Activated T-cell treated with anti-CD3 and anti-CD28 coated beads, Interleukin-2, amount 50 U/mL, for 24 hours (primary cell): ENCODE measurements around the gene CDIP1.
A peak's percentile ranks its signal among the peaks of the same experiment; 100 is the strongest.
"Not testable (repeated sequence)": the region's sequence is repeated elsewhere in the genome, so short reads cannot be mapped to it uniquely, and the experiment has no call there.

Experiments used
- DNase-seq: peaks from one replicate; pipeline ENCODE4 v3.0.0-alpha.2; 2020
- H3K27ac Mint-ChIP-seq: 2 replicates; pipeline ENCODE4 v1.8.0; 2020; ENCODE audit warnings: mild to moderate bottlenecking, mixed read lengths
- H3K27me3 Mint-ChIP-seq: 2 replicates; pipeline ENCODE4 v1.8.0; 2020; ENCODE audit warnings: mixed read lengths
- H3K36me3 Mint-ChIP-seq: 2 replicates; pipeline ENCODE4 v1.8.0; 2020; ENCODE audit warnings: low read depth, mixed read lengths
- H3K4me1 Mint-ChIP-seq: 2 replicates; pipeline ENCODE4 v1.8.0; 2020; ENCODE audit warnings: low read depth, mixed read lengths
- H3K4me3 Mint-ChIP-seq: 2 replicates; pipeline ENCODE4 v1.8.0; 2020; ENCODE audit warnings: mild to moderate bottlenecking, moderate library complexity, mixed read lengths
- H3K9me3 Mint-ChIP-seq: 2 replicates; pipeline ENCODE4 v1.8.0; 2020; ENCODE audit warnings: mixed read lengths

The CDIP1 gene

DNA sequence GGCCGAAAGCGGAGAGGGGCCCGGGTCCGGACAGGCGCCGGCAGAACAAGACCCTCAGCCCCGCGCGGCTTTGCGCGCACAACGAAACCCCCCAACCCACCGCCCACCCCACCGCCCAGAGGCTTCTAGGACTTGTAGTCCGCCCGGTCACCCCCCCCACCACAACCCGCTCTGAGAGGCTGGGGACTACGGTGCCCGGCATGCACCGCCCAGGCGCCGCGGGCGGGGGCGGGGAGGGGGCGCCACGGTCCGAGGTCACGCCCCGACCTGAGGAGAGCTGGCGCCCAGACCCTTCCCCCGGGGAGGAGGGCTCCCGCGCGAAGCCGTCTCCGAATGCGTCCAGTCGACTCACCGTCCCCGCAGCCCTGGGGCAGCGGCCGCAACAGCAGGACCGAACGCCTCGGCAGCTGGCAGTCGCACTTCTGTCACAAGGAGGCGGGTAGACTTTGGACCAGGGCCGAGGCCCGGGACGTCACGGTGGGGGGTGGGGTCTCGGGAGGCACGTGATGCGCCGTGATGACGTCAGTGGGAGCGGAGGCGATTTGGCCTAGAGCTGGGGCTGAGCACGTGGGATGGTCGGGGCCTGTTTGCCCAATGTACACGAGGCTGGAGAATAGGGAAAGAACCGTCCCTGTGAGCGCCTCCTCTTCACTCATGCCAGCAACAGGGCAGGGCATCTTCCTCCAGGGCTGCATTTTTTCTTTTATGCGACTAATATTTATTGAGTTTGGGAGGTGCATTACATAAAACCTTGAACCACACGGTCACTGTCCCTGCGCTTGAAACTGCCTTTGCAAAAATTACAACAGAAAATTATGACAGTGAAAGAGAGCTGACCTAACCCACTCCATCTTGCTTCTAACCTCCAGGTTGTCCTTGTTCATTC is at the start of gene CDIP1:
Gene CDIP1, minus strand, starts transcription at position 424 of the 886 bp plus-strand sequence. CDS start 24,643 bp downstream, outside the sequence.
- Mint-ChIP-seq H3K27ac (peak within 1 kb of the TSS; percentile 82), H3K4me1 (peaks cover 41% of the 10 kb centered on the region), H3K4me3 (peak within 1 kb of the TSS; percentile 77), H3K36me3 (peaks cover 32% of the 10 kb centered on the region), H3K27me3 (no peaks in the 10 kb centered on the region), H3K9me3 (peaks cover 8% of the 10 kb centered on the region)
- DNase-seq: peak; percentile 99

DNA sequence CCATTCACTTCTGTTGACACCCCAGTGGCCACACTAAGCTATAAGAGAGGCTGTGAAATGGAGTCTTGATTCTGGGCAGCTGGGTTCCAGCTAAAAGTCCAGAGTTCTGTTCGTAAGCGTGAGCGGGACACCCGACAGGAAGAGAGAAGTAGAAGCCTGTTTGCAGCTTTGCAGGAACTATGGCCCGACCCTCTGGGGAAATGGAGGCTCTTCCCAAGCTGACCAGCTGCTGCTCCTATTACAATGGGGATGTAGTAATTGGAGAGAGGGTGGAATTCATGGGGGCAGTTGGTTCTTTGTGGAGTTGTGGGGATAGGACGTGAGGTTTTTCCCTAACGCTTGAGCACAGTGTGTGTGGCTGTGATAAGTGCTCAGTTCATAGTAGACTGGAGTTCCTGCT is 47.7 kb upstream of the CDIP1 start:
- Mint-ChIP-seq H3K36me3 (no peaks in the 10 kb centered on the region), H3K4me3 (no peak overlapping the region), H3K4me1 (peaks cover 4% of the 10 kb centered on the region), H3K27ac (no peak overlapping the region), H3K27me3 (peaks cover 8% of the 10 kb centered on the region), H3K9me3 (no peaks in the 10 kb centered on the region)
- DNase-seq: no peak

DNA sequence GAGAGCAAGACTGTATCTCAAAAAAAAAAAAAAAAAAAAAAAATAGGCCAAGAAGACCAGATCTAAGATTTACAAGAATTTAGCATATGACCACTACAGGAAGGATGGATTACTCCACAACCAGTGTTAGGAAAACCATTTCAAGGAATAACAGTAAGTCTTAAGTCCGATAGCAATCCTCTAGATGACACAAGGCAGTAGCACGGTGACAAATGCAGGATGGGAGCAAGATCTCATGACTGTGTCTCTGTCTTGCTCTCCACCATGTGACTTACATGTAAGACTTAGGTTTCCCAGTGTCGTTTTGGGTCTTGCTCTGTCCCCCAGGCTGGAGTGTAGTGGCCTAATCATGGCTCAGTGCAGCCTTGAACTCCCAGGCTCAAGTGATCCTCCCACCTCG is 45.3 kb upstream of the CDIP1 start:
- no peaks in the 10 kb centered on the region for H3K36me3 Mint-ChIP-seq
- H3K9me3 Mint-ChIP-seq: no peaks in the 10 kb centered on the region
- DNase-seq: no peak
- peaks cover 8% of the 10 kb centered on the region for H3K27me3 Mint-ChIP-seq
- H3K4me3 Mint-ChIP-seq: no peak overlapping the region
- H3K27ac Mint-ChIP-seq: no peak overlapping the region
- peaks cover 4% of the 10 kb centered on the region for H3K4me1 Mint-ChIP-seq

GRCh38 chr16:4580250-4580649 is 41.7 kb upstream of the CDIP1 start:
- H3K36me3 Mint-ChIP-seq: no peaks in the 10 kb centered on the region
- no peaks in the 10 kb centered on the region for H3K4me1 Mint-ChIP-seq
- DNase-seq: no peak
- H3K4me3 Mint-ChIP-seq: no peak overlapping the region
- H3K9me3 Mint-ChIP-seq: no peaks in the 10 kb centered on the region
- H3K27me3 Mint-ChIP-seq: no peaks in the 10 kb centered on the region
- no peak overlapping the region for H3K27ac Mint-ChIP-seq

GRCh38 chr16:4578961-4579530 is 40.5 kb upstream of the CDIP1 start:
- no peak for DNase-seq
- Mint-ChIP-seq H3K27ac (no peak overlapping the region), H3K27me3 (no peaks in the 10 kb centered on the region), H3K36me3 (no peaks in the 10 kb centered on the region), H3K4me1 (no peaks in the 10 kb centered on the region), H3K4me3 (no peak overlapping the region), H3K9me3 (no peaks in the 10 kb centered on the region)

- no peak for DNase-seq
- Mint-ChIP-seq H3K4me1 (no peaks in the 10 kb centered on the region), H3K36me3 (no peaks in the 10 kb centered on the region), H3K27me3 (no peaks in the 10 kb centered on the region), H3K9me3 (no peaks in the 10 kb centered on the region), H3K27ac (no peak overlapping the region), H3K4me3 (no peak overlapping the region)
Observed at GRCh38 chr16:4576008-4576407, 37.4 kb upstream of the CDIP1 start.

- no peak for DNase-seq
- Mint-ChIP-seq H3K9me3 (no peaks in the 10 kb centered on the region), H3K4me1 (no peaks in the 10 kb centered on the region), H3K4me3 (no peak overlapping the region), H3K27ac (no peak overlapping the region), H3K36me3 (no peaks in the 10 kb centered on the region), H3K27me3 (no peaks in the 10 kb centered on the region)
Observed at GRCh38 chr16:4574919-4575705, 36.5 kb upstream of the CDIP1 start.

DNA sequence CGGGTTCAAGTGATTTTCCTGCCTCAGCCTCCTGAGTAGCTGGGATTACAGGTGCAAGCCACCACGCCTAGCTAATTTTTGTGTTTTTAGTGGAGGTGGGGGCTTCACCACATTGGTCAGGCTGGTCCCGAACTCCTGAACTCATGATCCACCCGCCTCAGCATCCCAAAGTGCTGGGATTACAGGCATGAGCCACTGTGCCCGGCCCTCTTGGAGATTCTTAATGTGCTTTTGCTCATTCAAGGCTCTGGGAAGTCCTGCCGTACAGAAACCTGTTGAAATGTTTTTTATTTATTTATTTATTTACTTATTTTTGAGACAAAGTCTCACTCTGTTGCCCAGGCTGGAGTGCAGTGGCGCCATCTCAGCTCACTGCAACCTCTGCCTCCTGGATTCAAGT is 35.4 kb upstream of the CDIP1 start:
- H3K4me3 Mint-ChIP-seq, H3K9me3 Mint-ChIP-seq, H3K4me1 Mint-ChIP-seq, H3K36me3 Mint-ChIP-seq, H3K27me3 Mint-ChIP-seq, H3K27ac Mint-ChIP-seq, DNase-seq: not testable (repeated sequence)

- H3K9me3 Mint-ChIP-seq: no peaks in the 10 kb centered on the region
- no peak for DNase-seq
- no peaks in the 10 kb centered on the region for H3K36me3 Mint-ChIP-seq
- H3K27me3 Mint-ChIP-seq: no peaks in the 10 kb centered on the region
- H3K4me3 Mint-ChIP-seq: no peak overlapping the region
- H3K4me1 Mint-ChIP-seq: no peaks in the 10 kb centered on the region
- no peak overlapping the region for H3K27ac Mint-ChIP-seq
Observed at GRCh38 chr16:4572715-4573114, 34.1 kb upstream of the CDIP1 start.

DNA sequence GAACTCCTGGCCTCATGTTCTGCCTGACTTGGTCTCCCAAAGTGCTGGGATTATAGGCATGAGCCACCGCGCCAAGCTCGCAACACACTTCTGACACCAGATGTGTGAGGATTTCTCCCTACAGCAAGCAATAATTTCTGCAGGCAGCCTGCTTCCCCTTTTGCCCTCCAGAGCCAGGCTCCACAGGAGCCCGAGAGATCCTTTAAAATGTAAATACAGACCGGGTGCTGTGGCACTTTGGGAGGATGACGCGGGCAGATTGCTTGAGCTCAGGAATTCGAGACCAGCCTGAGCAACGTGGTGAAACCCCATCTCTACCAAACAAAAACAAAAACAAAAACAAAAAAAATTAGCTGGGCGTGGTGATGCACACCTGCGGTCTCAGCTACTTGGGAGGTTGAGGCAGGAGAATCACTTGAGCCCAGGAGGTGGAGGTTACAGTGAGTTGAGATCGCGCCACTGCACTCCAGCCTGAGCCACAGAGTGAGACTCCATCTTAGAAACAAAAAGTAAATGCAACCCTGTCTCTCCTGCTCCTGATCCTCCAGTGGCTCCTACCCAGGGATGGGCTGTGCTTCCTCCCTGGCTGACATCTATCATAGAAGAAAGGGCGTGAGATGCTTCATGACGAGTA is 32.2 kb upstream of the CDIP1 start:
- Mint-ChIP-seq H3K36me3 (no peaks in the 10 kb centered on the region), H3K9me3 (no peaks in the 10 kb centered on the region), H3K27ac (no peak overlapping the region), H3K4me1 (peaks cover 8% of the 10 kb centered on the region), H3K4me3 (no peak overlapping the region), H3K27me3 (no peaks in the 10 kb centered on the region)
- no peak for DNase-seq

- Mint-ChIP-seq H3K4me1 (peaks cover 8% of the 10 kb centered on the region), H3K4me3 (no peak overlapping the region), H3K27me3 (no peaks in the 10 kb centered on the region), H3K27ac (no peak overlapping the region), H3K36me3 (no peaks in the 10 kb centered on the region), H3K9me3 (no peaks in the 10 kb centered on the region)
- no peak for DNase-seq
Observed at GRCh38 chr16:4570086-4570485, 31.5 kb upstream of the CDIP1 start.

GRCh38 chr16:4566144-4566543 is 27.6 kb upstream of the CDIP1 start:
- H3K4me3 Mint-ChIP-seq: no peak overlapping the region
- H3K36me3 Mint-ChIP-seq: no peaks in the 10 kb centered on the region
- DNase-seq: no peak
- no peak overlapping the region for H3K27ac Mint-ChIP-seq
- no peaks in the 10 kb centered on the region for H3K27me3 Mint-ChIP-seq
- H3K9me3 Mint-ChIP-seq: no peaks in the 10 kb centered on the region
- peaks cover 8% of the 10 kb centered on the region for H3K4me1 Mint-ChIP-seq

DNA sequence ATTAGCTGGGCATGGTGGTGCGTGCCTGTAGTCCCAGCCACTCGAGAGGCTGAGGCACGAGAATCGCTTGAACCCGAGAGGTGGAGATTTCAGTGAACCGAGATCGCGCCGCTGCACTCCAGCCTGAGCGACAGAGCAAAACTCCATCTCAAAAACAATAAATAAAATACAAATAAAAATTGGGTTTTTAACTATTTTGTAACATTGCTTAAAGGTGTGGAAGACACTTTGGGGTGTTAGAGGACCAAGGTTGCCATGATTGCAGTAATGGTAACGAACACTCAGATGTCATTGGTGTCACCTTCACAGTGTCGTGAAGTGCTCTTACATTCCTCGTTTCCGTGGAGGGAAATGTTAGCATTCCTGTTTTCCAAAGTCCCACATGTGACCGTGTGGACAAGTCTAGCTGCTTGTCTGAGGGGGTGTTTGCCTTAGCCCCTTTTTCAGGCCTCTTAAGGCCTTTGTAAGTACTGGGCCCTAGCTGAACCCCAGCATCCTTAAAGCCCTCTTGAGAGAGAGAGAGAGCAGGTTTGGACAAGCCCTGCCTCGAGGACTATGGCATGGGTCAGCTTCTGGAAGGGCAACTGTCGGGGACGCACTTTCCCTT is 26.2 kb upstream of the CDIP1 start:
- Mint-ChIP-seq H3K4me3 (no peak overlapping the region), H3K4me1 (peaks cover 8% of the 10 kb centered on the region), H3K27me3 (no peaks in the 10 kb centered on the region), H3K9me3 (no peaks in the 10 kb centered on the region), H3K36me3 (no peaks in the 10 kb centered on the region), H3K27ac (no peak overlapping the region)
- DNase-seq: no peak

GRCh38 chr16:4561596-4561995 is 23.0 kb upstream of the CDIP1 start:
- Mint-ChIP-seq H3K27me3 (no peaks in the 10 kb centered on the region), H3K36me3 (no peaks in the 10 kb centered on the region), H3K9me3 (no peaks in the 10 kb centered on the region), H3K27ac (no peak overlapping the region), H3K4me1 (peaks cover 7% of the 10 kb centered on the region), H3K4me3 (no peak overlapping the region)
- no peak for DNase-seq
